Kidney glomerular epithelial cell (primary cell): Measurements from ENCODE around the gene TMEM171.

Source experiments
- DNase-seq: peaks from one replicate; lab custom pipeline; 2025; lab: John Stamatoyannopoulos, UW

TMEM171 gene

DNA sequence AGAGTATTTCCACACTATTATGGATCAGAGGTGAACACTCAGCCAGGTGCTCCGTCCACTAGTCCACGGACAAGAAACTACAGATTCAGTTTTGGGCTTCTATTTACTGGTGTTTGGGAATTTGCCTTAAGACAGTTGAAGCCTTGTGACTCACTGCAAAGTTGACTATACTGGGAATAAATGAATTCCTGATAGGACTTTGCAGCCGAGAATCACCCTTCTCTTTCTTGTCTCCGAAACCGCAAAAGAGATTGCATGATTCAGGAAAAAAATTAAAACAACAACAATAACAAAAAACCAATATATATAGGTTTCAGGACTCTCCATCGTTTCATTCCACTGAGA, 716 bp downstream of the TMEM171 start:
- DNase-seq = no peak

DNA sequence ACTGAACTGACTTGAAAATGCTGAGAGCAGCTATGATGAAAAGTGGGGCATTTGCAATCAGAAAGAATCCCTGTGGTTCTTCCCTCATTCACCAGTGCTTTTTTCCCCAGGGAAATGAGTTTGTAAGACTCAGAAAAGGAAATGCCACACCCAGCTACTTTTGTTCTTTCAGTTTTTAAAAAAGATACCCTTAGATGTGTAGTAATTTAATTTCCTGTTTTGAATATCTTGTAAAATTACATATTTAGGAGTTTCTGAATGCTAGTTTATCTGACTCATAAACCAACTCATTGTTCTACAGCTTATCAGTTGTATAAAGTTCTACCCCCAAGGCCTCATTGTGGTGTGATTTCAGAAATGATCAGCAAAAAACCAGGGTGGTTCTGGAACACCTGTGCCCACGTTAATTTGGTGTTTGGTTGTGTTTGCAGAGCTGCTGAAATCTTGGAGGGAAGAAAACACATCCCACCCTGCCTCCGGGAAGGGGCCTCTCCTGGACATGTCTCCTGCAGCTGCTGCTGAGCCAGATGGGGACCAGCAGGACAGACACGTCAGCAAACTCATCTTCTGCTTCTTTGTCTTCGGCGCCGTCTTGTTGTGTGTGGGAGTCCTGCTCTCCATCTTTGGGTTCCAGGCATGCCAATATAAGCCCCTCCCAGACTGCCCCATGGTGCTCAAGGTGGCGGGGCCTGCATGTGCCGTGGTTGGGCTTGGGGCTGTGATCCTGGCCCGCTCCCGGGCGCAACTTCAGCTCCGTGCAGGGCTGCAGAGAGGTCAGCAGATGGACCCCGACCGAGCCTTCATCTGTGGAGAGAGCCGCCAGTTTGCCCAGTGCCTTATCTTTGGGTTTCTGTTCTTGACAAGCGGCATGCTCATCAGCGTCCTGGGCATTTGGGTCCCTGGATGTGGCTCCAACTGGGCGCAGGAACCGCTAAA, 2.8 kb downstream of the TMEM171 start:
- DNase-seq = no peak

DNA sequence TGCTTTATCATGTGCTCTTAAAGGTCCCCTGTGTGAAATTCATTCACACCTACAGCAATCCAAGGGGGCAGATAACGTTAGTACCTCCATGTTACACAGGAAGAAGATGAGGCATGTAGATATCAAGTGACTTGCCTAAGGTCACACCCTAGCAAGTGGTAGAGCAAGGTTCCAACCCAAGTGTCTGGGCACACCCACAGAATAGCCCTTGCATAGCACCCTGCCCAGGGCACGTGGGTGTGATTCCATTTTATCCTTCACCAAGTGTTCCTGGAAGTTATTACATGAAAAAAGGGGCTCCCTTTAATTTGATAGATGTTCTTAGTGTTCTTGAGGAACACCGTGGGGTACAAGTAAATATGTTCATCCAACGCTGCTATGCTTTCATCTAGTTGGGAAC, 4.9 kb downstream of the TMEM171 start:
- DNase-seq = no peak

DNA sequence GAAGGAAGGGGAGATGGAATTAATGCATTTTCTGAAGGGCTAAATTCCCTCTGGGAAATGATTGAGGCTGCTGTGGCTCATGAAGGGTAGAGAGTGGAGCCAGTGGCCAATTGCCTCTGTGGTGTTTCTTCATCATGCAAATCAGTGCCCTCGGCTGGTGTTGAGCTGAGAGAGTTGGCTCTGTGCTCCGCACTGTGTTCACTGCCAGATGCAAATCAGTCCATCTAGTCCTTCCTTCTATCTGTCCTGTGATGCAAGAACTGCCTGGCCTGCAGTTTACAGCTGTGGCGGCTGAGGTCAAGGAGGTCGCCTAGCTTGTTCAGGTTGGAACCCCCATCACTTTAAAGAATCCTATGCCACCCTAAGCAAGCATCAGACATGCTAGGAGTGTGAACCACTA, 6.0 kb downstream of the TMEM171 start:
- DNase-seq = no peak

DNA sequence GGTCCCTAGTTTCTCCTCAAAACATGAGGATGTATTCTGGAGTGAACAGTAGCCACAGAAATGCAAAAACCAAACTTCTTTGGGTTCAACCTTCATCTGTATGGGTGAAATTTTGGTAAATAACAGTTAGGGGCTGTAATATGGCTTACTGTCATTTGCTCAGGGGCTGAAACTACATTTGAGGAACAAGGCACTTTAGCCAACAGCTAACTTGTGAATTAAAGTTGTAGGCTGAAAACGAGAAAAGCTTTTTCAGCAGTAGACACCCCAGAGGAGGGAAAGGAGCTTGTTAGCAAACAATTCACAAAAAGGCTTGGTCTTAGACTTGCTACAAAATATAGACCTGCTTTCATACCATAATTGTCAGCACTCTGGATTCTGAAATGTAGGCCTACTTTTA, 6.6 kb downstream of the TMEM171 start:
- DNase-seq = no peak

DNA sequence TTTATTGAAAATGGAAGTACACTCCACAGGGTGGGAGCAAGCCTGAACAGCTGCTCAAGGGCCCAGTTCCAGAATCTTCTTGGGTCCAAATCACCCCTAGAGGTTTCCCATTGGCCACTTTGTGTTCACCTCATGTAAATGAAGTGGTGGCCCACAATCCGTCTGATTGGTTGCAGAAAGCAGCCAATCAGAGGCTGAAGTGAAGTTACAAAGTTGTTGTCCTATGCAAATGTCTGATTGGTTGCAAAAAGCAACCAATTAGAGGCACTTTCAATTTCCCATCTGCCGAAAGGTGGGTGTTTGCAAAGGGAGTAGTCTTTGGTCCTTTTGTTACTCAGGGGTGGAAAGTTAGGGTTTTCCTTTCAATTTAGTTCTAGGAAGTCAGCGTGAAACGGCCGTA, 8.8 kb downstream of the TMEM171 start:
- no peak for DNase-seq

DNA sequence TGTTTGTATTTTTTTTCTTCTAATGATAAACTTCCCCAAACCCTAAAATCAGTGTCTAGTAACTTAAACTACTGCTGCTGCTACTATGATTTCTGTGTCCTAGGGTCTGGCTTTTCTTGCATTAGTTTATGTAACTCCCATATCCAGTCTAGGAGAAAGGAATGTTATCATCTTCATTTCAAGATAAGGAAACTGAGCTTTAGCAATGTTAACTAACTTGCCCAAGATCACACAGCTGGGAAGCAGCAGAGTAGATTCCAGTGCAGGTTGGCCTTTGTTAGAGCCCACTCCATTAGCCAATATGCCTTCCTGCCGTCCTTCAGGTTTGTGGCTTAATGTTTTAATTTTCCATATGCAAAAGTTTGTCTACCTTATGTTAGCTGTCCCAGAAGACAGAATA, 10.4 kb downstream of the TMEM171 start:
- DNase-seq = no peak

DNA sequence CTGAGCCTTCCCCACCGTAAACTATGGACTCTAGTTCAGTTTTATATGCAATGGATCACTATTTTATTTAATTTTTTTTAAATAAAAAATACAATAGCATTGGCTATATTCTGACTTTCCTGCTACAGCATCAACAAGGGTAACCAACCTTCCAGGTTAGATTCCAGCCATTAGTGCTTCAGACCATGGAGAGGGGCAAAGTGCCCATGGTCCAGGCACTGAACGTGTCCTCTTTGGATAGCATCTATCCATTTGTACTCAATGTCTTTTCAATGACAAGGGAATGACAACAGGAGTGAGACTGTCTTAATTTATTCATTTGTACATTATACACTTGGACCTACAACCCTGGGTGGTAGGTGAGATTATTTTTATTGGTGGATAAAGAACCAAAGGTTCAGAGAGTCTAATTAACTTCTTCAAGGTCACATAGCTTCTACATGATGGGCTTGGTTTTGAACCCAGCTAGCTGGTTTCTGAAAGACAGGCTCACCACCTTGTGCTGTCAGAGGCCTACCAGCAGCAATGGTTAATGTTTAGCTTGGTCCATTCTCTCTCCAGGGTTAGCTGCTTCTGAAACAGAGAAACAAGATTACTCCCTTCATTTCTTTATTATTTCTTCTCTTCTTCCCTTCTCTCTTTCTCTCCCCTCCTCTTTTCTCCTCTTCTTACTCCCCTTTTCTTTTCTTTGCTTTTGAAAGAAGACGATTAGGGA, 11.5 kb downstream of the TMEM171 start:
- peak; percentile 18 for DNase-seq

DNA sequence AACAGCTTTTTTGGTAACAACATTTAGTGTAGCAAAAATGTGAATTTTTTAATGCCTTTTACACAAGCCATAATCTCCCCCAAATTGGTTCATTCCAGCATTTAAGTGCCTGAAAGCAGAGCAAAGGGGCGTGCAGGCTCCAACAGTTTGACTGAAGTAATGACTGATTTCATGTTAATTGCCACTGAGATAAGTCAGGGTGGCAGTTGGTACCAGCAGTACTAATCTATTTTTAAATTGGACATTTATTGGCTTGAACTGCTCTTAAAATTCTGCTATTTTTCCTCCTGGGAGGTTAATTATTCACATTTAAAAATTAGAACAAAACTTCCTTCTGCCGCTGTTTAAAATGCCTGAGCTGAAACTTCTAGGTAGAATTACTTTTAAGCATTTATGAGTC, 12.4 kb downstream of the TMEM171 start:
- no peak for DNase-seq

DNA sequence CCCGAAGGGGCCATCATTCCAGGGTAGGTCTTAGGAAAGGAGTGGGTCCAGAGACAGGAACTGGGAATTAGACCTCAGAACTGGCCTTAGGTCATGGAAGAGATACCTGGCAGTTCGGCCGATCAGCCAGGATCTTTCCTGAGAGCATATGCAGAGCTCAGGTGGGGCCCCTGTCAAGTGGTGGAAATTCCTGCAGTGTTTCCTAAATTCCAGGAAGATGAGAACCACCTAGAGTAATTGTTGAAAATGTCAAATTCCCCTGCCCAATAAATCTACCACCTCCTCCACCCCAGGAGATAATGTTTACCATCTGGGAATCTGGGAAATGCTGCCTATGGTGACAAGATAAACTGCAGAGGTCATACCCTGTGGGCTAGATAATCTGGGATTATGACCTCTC, 14.6 kb downstream of the TMEM171 start:
- DNase-seq = no peak

DNA sequence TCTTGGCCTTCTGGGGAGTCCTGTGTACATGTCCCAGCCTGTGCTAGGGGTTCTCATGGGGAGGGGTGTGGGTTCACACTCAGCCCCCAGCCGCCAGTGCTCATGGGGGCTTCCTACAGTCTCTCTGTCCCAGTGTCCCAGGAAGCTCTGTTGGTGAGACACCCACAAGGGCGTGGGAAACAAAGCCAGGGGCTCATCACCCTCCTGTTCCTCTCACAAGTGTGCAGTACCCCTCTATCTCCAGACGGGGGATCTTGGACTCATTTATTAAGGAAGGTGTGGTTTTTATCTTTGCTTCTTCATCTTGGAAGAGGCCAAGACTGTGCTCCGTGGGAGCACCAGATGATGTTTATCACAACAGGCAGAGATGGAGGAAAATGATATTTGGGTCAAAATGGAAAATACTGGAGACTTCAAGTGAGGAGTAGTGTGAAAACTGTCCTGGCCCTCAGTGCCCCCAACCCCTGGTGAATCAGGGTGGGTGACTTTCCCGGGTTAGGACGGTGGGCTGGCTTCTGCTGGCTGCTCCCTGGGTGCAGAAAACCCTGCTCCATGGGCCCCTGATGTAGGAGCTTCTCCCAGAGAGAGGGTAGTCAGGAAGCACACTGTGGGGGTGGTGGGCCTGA, 15.2 kb downstream of the TMEM171 start:
- DNase-seq = peak; percentile 34

DNA sequence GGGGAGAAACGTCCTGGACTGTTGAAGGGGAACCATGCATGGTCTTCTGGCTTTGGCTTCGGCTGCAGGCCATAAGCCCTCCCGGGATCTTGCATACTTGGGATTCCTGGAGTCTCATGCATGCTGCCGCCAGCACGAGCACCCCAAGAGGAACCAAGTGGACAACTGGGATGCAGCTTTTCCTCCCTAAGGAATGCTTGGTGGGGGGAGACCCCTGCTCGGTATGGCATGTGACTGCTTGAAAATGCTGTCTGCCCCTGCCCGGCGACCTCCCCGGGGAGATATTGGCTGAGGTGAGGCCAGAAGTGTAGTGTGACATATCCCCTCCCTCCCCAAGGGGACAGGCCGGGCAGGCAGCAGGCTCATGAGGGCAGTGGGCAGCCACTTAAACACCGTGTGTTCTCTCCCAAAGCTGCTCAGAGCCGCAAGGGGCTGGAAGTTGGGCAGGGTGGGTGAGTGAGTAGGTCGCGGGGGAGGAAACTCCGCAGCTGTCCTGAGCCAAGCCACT, 15.7 kb downstream of the TMEM171 start:
- peak; percentile 29 for DNase-seq

DNA sequence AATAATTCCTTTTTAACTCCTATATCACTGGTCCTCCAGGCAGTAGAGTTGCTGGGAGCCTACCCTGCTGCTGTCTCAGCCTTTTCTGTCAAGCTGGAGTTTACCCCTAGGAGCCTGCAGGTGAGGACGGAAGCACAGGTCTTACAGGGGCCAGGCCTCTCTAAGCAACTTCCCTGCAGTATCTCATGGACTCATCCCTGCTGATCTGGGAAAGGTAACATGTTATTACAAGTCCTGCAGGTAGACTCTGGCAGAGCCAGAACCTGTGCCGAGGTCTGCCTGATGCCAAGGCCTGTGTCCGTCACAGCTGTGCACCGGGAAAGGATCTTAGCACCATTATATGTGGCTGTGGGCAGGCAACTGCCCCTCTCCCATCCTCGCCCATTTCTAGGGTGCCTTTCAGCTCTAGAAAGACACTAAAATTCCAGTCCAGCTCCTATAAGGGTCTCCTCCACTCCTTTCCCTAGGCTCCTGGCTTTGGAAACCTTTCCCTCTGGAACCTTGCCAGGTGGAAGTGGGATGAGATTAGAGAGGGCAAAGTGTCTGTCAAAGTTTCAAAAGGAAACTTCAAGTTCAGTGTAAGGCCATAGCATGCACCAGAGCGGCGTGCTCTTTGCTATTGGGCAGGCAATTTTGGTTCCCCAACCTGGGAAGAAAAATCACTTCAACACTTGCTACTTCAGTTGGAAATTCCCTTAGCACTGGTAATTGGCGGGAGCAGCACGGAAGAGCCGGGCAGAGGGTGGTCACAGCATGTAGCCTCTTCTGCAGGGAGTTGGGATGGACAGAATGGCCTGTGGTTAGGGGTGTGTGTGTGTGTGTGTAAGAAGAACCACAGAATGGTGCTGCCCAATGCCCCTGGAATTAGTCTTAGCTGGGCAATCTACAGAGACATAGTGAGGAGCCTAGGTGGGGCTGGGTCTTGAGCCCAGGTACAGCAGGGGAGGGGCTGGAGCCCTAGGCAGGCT, 17.5 kb downstream of the TMEM171 start:
- no peak for DNase-seq

DNA sequence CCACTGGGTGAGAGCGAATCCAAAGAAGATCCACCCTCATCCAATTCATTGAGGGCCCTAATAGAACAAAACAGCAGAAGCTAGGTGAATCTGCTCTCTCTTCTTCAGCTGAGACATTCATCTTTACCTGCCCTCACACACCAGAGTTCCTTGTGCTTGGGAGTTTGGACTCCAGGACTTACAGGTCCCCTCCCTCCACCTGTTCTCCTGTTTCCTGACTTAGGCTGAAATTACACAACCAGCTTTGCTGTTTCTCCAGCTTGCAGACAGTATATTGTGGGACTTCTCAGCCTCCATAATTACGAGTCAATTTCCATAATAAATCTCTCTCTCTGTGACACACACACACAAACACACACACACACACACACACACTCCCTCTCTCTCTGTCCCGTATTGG, 19.1 kb downstream of the TMEM171 start:
- DNase-seq = no peak

DNA sequence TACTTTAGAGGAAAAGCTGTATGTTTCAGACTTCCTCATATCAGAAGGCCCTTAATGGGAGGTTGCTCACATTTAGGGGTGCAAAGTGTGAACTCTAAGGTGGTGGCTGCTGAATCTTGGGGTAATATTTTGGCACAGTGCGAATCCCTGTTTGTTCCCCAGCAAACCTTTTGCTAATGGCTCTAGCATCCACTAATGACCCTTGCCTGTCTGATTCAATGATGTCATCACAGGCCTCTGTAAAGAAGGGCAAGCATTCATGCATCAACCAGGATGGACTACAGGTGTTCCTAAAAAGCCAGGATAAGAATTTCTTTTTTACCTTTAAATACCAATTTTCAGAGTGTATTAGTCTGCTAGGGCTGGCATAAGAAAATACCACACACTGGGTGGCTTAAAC, 20.4 kb downstream of the TMEM171 start:
- no peak for DNase-seq

DNA sequence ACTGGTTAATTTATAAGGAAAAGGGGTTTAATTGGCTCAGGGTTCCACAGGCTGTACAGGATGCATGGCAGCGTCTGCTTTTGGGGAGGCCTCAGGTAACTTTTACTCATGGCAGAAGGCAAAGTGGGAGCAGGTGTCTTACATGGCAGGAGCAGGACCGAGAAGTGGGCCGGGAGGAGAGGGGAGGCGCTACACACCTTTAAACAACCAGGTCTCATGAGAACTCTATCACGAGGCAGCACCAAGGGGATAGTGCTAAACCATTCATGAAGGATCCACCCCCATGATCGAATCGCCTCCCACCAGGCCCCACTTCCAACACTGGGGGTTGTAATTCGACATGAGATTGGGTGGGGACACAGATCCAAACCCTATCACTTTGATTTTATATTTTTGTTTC, 21.7 kb downstream of the TMEM171 start:
- no peak for DNase-seq

DNA sequence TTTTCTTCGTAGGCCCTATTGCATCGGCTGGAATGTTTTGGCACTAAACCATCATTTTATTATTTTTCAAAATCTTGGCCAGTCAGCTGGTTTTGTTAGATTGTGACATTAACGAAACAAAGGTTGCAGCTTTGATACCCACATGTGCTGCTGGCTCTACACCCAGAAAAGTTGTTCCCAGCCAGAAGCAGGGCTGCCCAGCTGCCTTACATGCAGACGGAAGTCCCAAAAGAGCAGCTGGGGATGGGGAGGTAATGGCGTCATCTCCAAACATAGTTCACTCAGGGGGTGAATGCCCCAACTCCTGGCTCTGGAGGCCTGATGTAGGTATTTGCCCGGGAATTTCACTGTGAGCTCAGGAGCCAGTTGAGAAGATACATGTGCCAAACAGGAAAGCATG, 23.3 kb downstream of the TMEM171 start:
- DNase-seq = no peak

DNA sequence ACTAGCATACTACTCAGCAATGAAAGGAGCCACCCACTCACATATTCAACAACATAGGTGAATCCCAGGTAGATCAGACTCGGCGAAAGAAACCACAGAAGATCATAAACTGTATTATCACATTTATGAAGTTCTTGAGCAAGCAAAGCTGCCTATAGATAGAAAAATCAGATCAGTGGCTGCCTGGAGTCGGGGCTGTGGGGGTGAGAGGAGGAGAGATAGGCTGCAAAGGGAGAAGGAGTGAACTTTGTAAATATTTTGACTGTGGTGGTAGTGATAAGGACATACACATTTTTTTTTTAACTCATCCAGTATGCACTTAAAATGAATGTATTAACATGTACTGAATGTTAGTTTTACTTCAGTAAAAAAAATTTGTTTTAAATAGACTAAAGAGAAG, 29.2 kb downstream of the TMEM171 start:
- no peak for DNase-seq

DNA sequence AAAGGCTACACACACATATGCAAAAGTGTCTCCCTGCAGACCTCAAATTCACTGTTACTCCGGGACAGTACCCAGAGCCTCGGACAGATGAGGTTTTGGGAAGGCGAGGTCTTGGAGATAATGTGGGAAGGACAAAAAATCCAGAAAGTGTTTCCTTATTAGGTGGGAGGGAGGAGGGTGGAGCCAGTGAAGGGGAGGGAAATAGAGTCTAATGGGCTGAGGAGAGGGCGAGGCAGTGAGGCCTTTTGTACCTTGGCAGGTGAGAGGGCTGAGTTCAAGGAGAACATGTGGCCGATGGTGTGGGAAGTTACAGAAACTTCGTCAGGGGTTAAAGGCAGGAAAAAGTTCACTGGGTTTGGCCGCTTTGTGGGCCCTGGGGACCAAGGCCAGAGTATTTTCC, 30.5 kb downstream of the TMEM171 start:
- no peak for DNase-seq

DNA sequence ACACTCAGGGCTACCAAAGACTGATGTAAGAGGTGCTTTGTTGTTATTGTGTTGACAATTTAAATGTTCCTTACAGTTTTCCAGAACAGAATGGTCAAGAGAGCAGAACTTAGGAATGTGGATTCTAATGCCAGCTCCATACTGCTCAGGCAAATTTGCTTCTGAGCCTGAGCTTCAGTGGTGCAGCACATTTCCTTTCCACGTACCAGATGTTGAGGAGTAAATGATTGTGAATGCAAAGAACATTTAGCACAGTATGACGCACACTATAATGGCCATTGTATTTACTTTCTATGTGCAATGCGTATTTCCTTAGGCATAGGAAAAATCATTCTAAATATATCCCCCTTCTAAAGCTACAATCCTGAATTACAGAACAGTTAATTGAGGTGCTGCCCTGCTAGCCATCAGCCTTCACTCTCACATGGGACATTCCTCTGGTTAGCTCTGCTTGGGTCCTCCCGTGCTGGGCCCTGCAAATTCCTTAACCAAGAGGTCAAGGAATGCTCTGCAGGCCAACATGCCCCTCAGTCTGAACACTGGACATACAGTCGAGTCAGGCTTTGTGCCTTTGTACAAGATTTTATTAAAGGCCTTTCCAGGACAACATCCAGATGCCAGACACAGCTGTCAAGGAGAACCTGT, 31.5 kb downstream of the TMEM171 start:
- DNase-seq = no peak
